BJ (cell line): Measurements from ENCODE around the gene DISP3. TPM values are rescaled to one million over a fixed set of nuclear protein-coding genes. Genes with fewer than 3 reads are reported as not detected.

ENCODE experiments used
- CTCF ChIA-PET: fragments of 350-600 bp; formaldehyde crosslinking; extraction: SDS; loops from one replicate; lab custom pipeline; 2021; ENCODE audit warnings: antibody characterized with exemption, inconsistent platforms; lab: Yijun Ruan, JAX
- POLR2A ChIA-PET: fragments of 300-600 bp; sonication (Branson Sonifier 250); formaldehyde crosslinking; extraction: SDS; loops from one replicate; lab custom pipeline; 2021; ENCODE audit warnings: antibody characterized with exemption; lab: Charles Lee
- DNase-seq: peaks from one replicate; pipeline ENCODE4 v3.0.0-alpha.2; 2011; ENCODE audit warnings: low read depth
- H3K27me3 ChIP-seq: 2 replicates; pipeline ENCODE4 v1.6.0; 2011; ENCODE audit warnings: low read length; ENCODE audit not compliant: control insufficient read depth, insufficient read depth
- H3K36me3 ChIP-seq: 2 replicates; pipeline ENCODE4 v1.5.1; 2011; ENCODE audit warnings: low read length; ENCODE audit not compliant: control insufficient read depth, insufficient read depth
- H3K4me3 ChIP-seq: 2 replicates; pipeline ENCODE4 v1.5.1; 2011; ENCODE audit warnings: low read depth, mild to moderate bottlenecking, control low read depth, low read length
- CTCF ChIP-seq: IDR thresholded peaks from 2 replicates; pipeline ENCODE4 v1.5.1; 2011; ENCODE audit warnings: low read depth, mild to moderate bottlenecking, control low read depth, inconsistent platforms, low read length, moderate library complexity; ENCODE audit not compliant: insufficient read depth
- polyA plus RNA-seq: library from polyadenylated mRNA; depleted of rRNA; stranded (reverse); fragments of >200 nt; gene quantifications from 2 replicates; pipeline ENCODE4 v1.2.3, GENCODE V29; 2011

DISP3 gene
- polyA plus RNA-seq, 1 experiment = 0.02 TPM

GRCh38 chr1:11529763-11530730 lies 51.1 kb downstream of the DISP3 start:
- DNase-seq = no peak
- POLR2A ChIA-PET = no interaction called here
- Histone ChIP-seq H3K4me3 (no peak overlapping the region), H3K27me3 (no peaks in the 10 kb centered on the region), H3K36me3 (no peaks in the 10 kb centered on the region)
- CTCF ChIA-PET = no interaction called here
- TF ChIP-seq CTCF = no peak

GRCh38 chr1:11530731-11531311 lies 51.9 kb downstream of the DISP3 start:
- ChIA-PET POLR2A (no interaction called here), CTCF (no interaction called here)
- Histone ChIP-seq H3K36me3 (no peaks in the 10 kb centered on the region), H3K27me3 (no peaks in the 10 kb centered on the region), H3K4me3 (no peak overlapping the region)
- TF ChIP-seq CTCF = no peak
- no peak for DNase-seq

GRCh38 chr1:11531314-11531870 lies 52.4 kb downstream of the DISP3 start:
- ChIA-PET POLR2A (no interaction called here), CTCF (no interaction called here)
- DNase-seq = no peak
- no peaks in the 10 kb centered on the region for H3K27me3 ChIP-seq
- H3K36me3 ChIP-seq = no peaks in the 10 kb centered on the region
- TF ChIP-seq CTCF = no peak
- no peak overlapping the region for H3K4me3 ChIP-seq

GRCh38 chr1:11531943-11532342 lies 53.0 kb downstream of the DISP3 start:
- DNase-seq = no peak
- CTCF ChIA-PET = no interaction called here
- H3K36me3 ChIP-seq = no peaks in the 10 kb centered on the region
- POLR2A ChIA-PET = no interaction called here
- TF ChIP-seq CTCF = no peak
- no peak overlapping the region for H3K4me3 ChIP-seq
- no peaks in the 10 kb centered on the region for H3K27me3 ChIP-seq
